ENCODE data around the gene HYAL3.
A peak's percentile ranks its signal among the peaks of the same experiment; 100 is the strongest.

HYAL3 gene

DNA sequence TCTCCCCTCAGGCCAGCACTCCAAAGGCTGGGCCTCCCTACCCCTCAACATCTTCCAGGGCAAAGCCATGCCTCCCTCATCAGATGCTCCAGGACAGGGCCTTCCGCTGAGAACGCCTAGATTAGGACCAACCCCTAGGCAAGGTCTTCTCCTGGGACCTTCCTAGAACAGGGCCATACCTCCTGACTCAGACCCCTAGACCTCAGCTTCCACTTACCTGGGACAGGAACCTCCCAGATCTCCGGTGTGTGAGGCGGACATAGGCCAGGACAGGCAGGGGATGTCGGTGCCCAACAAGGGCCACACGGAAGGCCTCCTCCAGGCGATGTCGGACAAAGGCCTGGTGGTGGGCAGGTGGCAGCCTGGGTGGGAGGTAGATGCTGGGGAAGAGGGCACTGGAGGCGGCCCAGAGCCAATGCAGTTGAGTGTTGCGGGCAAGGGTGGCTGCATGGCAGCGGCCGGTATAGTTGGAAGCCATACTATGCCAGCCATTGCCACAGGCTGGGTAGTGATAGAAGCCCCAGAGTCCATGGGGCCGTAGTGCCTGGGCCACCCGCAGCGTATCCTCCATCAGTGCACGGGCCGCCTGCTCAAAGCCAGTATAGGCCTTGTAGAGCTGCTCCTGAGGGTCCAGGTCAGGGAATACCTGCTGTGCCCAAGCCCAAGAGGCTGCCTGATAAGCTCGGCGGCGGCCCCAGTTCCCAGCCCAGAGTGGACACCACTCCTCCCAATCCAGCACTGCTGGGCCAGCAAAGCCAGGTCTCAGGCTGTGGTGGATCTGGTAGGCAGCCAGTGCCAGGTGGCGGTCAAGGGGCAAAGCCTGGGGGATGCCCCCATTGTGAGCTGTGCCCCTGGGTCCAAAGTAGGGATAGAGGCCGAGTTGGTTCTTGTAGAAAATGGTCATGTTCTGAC lies 4.5 kb downstream of the HYAL3 start:
- peaks cover 12% of the 10 kb centered on the region for H3K4me1 ChIP-seq (ENCODE audit: control insufficient read depth, insufficient read depth, low read length)
- no peak overlapping the region for H3K27ac ChIP-seq (ENCODE audit: low read depth, low read length)

DNA sequence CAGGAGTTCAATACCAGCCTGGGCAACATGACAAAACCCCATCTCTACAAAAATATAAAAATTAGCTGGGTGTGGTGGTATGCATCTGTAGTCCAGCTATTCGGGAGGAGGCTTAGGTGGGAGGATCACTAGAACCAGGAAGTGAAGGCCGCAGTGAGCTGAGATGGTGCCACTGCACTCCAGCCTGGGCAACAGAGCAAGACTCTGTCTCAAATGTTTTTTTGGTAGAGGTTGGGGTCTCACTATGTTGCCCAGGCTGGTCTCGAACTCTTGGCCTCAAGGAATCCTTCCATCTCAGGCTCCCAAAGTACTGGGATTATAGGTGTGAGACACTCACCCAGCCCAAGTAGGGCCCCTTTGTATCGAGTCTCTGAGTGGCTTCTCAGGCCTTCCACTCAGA lies 5.1 kb downstream of the HYAL3 start:
- Histone ChIP-seq H3K4me3 (ENCODE audit: low read depth, low read length) (no peak overlapping the region), H3K4me1 (ENCODE audit: control insufficient read depth, insufficient read depth, low read length) (peaks cover 10% of the 10 kb centered on the region), H3K27me3 (ENCODE audit: control insufficient read depth, insufficient read depth, low read length) (no peaks in the 10 kb centered on the region)

More for the DNA sequence above, 4.5 kb downstream of the HYAL3 start:
- H3K9me3 ChIP-seq (ENCODE audit: control insufficient read depth, insufficient read depth, low read depth, low read length), result no peaks in the 10 kb centered on the region
- peaks cover 15% of the 10 kb centered on the region for H3K36me3 ChIP-seq (ENCODE audit: control insufficient read depth, insufficient read depth, low read length)
- no peaks in the 10 kb centered on the region for H3K27me3 ChIP-seq (ENCODE audit: control insufficient read depth, insufficient read depth, low read length)
- no peak overlapping the region for H3K4me3 ChIP-seq (ENCODE audit: low read depth, low read length)
- no peak overlapping the region for H3K9ac ChIP-seq (ENCODE audit: low read length)

DNA sequence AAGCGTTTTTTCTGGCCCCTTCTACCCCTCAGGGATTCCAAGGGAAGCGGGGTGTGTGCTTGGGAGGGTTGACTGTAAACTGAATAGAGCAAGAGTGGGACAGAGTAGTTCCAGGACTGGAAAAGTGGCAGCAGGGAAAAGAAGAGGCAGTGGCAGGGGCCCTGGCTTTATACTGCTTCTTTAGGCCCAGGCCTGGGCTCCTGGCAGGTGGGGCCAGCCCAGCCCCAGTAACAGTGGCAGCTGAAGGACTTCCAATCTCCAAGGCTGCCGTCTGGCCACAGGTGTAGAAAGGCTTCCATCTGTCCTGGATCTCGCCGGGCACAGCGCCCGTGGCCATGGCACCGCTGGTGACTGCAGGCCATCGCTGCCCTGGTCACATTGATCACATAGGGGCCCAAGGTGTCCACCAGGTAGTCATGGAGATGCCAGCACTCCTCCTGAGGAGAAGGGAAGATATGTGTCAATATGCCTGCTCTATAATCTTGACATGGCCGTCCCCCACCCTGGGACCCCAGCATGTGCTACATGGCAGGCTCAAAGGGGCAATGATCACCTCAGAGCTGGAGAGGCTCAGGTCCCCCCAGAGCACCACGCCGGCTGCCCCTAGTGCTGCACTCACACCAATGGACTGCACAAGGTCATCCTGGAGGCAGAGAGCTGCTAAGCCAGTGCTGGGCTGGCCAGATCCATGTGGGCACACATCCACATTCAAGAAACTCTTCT lies 6.0 kb downstream of the HYAL3 start:
- Histone ChIP-seq H3K4me3 (ENCODE audit: low read depth, low read length) (peak overlapping the region; percentile 43; the same call in 1 of the 2 replicates), H3K36me3 (ENCODE audit: control insufficient read depth, insufficient read depth, low read length) (peaks cover 31% of the 10 kb centered on the region), H3K9ac (ENCODE audit: low read length) (no peak overlapping the region), H3K27me3 (ENCODE audit: control insufficient read depth, insufficient read depth, low read length) (no peaks in the 10 kb centered on the region), H3K27ac (ENCODE audit: low read depth, low read length) (no peak overlapping the region), H3K4me1 (ENCODE audit: control insufficient read depth, insufficient read depth, low read length) (peaks cover 7% of the 10 kb centered on the region), H3K9me3 (ENCODE audit: control insufficient read depth, insufficient read depth, low read depth, low read length) (no peaks in the 10 kb centered on the region)

More for the DNA sequence above, 5.1 kb downstream of the HYAL3 start:
- Histone ChIP-seq H3K36me3 (ENCODE audit: control insufficient read depth, insufficient read depth, low read length) (peaks cover 22% of the 10 kb centered on the region), H3K9ac (ENCODE audit: low read length) (no peak overlapping the region), H3K27ac (ENCODE audit: low read depth, low read length) (no peak overlapping the region), H3K9me3 (ENCODE audit: control insufficient read depth, insufficient read depth, low read depth, low read length) (no peaks in the 10 kb centered on the region)

DNA sequence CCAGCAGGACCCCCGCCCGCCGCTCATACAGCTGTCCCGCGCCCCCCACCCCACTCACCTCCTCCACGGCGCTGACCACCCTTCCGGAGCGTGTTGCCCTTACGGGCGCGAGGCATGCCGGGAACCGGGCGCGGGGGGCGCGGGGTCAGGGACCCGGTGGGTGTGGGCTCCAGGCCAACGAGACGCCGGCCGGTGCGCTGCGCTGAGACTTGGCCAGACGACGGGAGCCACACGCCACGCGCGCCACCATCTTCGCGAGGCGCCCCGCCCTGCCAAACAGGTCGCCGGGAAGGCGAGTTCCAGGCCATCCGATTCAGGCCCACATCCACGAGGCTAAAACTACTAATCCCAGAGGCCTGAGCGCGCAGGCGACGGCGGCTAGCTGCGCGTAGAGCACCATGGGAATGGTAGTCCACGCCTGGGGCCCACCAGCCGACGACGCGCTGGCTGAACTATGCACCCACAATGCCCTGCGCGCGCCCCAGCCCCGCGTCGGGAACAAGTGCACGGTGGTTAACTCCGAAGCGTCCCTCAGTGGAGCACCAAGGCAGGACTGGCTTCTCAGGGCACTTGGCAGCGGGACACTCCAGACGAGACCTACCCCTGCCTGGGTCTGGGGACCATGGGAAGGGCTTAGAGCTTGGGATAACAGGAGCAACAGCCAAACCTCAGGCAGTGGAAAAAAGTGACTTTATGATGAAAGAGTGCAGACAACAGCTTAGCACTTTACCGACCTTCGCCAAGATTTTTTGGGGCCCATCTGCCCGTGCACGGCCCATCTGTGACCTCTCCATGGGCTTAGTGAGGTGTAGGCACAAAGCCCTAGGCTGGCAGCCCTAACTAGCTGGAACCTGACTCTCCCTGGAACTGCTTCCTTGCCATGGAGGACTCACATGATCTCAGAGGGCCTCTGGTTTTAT lies 6.8 kb downstream of the HYAL3 start, which contains the start of gene IFRD2:
Gene IFRD2 (minus strand): TSS at position 271 of the 920 bp plus-strand sequence. CDS start 155 bp downstream, at position 116.
- peak within 1 kb of the TSS; percentile 93 for H3K9ac ChIP-seq (ENCODE audit: low read length)
- H3K4me3 ChIP-seq (ENCODE audit: low read depth, low read length), result peak within 1 kb of the TSS; percentile 97
- peaks cover 4% of the 10 kb centered on the region for H3K4me1 ChIP-seq (ENCODE audit: control insufficient read depth, insufficient read depth, low read length)
- peak within 1 kb of the TSS; percentile 79; the same call in 1 of the 2 replicates for H3K27ac ChIP-seq (ENCODE audit: low read depth, low read length)
- peaks cover 38% of the 10 kb centered on the region for H3K36me3 ChIP-seq (ENCODE audit: control insufficient read depth, insufficient read depth, low read length)
- H3K27me3 ChIP-seq (ENCODE audit: control insufficient read depth, insufficient read depth, low read length), result no peaks in the 10 kb centered on the region
- no peaks in the 10 kb centered on the region for H3K9me3 ChIP-seq (ENCODE audit: control insufficient read depth, insufficient read depth, low read depth, low read length)

DNA sequence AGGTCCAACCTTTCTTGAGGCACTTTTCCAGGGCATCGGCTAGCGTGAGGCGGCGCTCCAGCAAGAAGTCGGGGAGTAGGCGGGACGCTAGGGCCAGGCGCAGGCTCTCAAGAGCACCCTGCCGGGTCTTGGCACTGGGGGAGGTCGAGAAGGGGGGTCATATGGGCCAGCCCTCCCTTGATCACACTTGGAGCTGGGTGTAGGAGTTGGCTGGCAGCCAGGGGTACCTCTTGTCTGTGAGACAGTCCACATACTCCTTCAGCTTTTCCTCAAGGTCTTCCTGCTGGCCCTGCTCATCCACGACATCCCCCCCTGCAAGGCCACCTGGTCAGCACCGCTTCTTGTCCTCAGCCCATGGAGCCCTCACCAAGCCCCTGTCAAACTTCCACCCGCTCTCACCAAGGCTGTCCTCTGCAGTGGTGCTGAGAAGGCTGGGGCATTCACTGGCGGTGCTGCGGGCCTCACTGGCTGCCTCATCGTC lies 9.0 kb downstream of the HYAL3 start:
- Histone ChIP-seq H3K4me1 (ENCODE audit: control insufficient read depth, insufficient read depth, low read length) (peaks cover 4% of the 10 kb centered on the region), H3K27ac (ENCODE audit: low read depth, low read length) (no peak overlapping the region), H3K9me3 (ENCODE audit: control insufficient read depth, insufficient read depth, low read depth, low read length) (no peaks in the 10 kb centered on the region), H3K27me3 (ENCODE audit: control insufficient read depth, insufficient read depth, low read length) (no peaks in the 10 kb centered on the region), H3K4me3 (ENCODE audit: low read depth, low read length) (no peak overlapping the region), H3K36me3 (ENCODE audit: control insufficient read depth, insufficient read depth, low read length) (peaks cover 45% of the 10 kb centered on the region), H3K9ac (ENCODE audit: low read length) (no peak overlapping the region)

DNA sequence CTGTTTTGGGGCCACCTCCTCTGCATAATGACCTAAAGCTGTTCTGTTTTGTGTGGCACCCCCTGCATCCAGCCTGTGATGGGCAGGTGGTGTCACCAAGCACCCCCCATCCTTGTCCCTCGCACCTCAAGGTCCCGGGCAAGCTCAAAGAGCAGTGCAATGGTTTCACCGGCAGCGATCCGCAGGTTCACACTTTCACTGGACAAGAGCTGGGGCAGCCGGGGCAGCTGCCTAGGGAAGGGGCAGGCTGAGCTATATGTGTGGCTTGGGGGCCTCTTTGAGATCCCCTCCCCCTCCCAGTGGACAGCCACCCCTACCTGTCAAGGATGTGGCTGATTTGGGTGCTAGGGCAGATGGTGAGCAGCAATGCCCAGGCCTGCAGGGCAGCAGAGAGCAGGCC lies 10.1 kb downstream of the HYAL3 start:
- Histone ChIP-seq H3K4me3 (ENCODE audit: low read depth, low read length) (no peak overlapping the region), H3K4me1 (ENCODE audit: control insufficient read depth, insufficient read depth, low read length) (peaks cover 4% of the 10 kb centered on the region), H3K36me3 (ENCODE audit: control insufficient read depth, insufficient read depth, low read length) (peaks cover 45% of the 10 kb centered on the region), H3K27ac (ENCODE audit: low read depth, low read length) (no peak overlapping the region), H3K27me3 (ENCODE audit: control insufficient read depth, insufficient read depth, low read length) (no peaks in the 10 kb centered on the region), H3K9ac (ENCODE audit: low read length) (no peak overlapping the region), H3K9me3 (ENCODE audit: control insufficient read depth, insufficient read depth, low read depth, low read length) (no peaks in the 10 kb centered on the region)

DNA sequence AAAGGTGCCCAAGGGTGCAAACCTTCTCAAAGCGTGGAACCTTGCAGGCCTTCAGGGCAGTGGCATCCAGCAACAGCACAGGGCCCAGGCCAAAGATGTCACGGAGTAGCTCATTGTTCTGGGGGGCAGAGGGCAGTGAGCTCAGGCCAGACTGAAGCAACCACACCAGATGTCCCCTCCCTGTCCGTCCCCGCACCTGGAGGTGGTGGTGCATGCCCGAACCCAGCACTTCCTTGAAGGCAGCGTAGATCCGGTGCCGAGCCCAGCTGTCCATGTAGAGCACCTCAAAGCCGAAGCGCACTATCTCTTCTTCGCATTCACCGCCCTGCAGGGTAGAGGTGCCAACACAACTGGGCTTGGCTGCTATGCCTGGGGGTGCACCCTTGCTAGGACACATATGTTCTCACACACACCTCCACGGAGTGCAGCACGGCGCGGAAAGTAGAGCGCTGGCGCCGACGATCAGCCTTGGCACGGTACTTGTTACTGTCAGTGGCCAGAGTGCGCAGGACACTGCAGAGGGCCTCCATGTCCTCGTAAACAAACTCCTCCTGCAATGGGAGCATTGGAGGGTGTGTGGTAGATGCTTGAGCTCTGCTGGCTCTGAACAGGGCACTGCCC lies 10.7 kb downstream of the HYAL3 start:
- no peak overlapping the region for H3K4me3 ChIP-seq (ENCODE audit: low read depth, low read length)
- no peak overlapping the region for H3K9ac ChIP-seq (ENCODE audit: low read length)
- no peaks in the 10 kb centered on the region for H3K27me3 ChIP-seq (ENCODE audit: control insufficient read depth, insufficient read depth, low read length)
- peaks cover 4% of the 10 kb centered on the region for H3K4me1 ChIP-seq (ENCODE audit: control insufficient read depth, insufficient read depth, low read length)
- no peak overlapping the region for H3K27ac ChIP-seq (ENCODE audit: low read depth, low read length)
- H3K36me3 ChIP-seq (ENCODE audit: control insufficient read depth, insufficient read depth, low read length), result peaks cover 45% of the 10 kb centered on the region
- H3K9me3 ChIP-seq (ENCODE audit: control insufficient read depth, insufficient read depth, low read depth, low read length), result no peaks in the 10 kb centered on the region

DNA sequence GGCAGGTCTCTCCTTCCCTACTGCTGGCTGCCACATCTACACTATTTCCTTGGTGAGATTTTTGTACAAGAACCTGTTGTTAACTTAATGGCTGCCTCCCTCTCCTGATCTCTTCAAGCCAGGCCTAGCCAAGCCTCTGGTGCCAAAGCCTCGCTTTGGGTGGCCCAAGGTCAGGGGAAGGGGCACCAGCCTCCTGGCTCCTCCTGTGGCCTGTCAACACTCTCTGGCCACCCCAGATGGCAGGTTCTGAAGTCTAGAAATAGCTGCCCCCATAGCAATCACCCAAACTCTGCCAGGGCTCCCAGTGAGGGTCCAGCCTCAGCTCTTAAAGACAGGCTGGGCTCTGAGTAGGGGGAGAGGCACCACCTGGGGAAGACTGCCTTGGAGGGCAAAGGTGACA lies 11.9 kb downstream of the HYAL3 start:
- Histone ChIP-seq H3K4me1 (ENCODE audit: control insufficient read depth, insufficient read depth, low read length) (no peaks in the 10 kb centered on the region), H3K27me3 (ENCODE audit: control insufficient read depth, insufficient read depth, low read length) (no peaks in the 10 kb centered on the region), H3K27ac (ENCODE audit: low read depth, low read length) (no peak overlapping the region), H3K9ac (ENCODE audit: low read length) (no peak overlapping the region), H3K9me3 (ENCODE audit: control insufficient read depth, insufficient read depth, low read depth, low read length) (no peaks in the 10 kb centered on the region), H3K4me3 (ENCODE audit: low read depth, low read length) (no peak overlapping the region), H3K36me3 (ENCODE audit: control insufficient read depth, insufficient read depth, low read length) (peaks cover 45% of the 10 kb centered on the region)

DNA sequence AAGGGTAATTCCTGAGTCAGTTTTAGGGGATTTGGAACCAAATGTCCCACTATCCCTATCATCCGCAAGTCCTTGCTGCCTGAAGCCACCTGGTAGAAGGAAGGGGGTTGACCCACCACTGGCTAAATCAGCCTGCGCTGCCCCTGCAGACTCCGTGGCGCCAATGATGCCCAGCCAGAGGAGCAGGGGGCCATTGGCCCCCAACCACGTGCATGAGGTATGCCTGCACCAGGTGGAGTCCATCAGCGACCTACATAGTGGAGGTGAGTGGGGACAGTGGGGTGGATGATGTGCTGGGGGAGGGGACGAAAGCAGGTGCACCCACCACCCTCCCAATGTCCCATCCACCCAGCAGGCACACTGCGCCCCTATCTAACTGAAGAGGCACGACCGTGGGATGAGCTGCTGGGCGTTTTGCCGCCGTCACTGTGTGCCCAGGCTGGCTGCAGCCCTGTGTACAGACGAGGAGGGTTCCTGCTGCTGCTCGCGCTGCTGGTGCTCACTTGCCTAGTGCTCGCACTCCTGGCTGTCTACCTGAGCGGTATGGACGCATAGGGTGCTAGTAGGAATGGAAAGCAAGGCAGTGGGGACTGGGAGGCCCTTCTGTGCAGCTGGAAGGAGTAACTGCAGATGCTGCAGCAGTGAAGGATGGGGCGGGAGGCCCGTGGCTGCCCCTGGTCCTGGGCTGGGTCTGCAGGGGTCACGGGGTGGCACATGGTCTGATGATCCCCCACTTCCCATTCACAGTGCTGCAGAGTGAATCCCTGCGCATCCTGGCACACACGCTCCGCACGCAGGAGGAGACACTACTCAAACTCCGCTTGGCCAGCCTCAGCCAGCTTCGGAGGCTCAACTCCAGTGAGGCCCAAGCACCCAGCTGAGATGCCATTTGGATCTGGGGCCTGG lies 12.6 kb downstream of the HYAL3 start:
- Histone ChIP-seq H3K27me3 (ENCODE audit: control insufficient read depth, insufficient read depth, low read length) (no peaks in the 10 kb centered on the region), H3K27ac (ENCODE audit: low read depth, low read length) (no peak overlapping the region), H3K9me3 (ENCODE audit: control insufficient read depth, insufficient read depth, low read depth, low read length) (no peaks in the 10 kb centered on the region), H3K4me3 (ENCODE audit: low read depth, low read length) (no peak overlapping the region), H3K36me3 (ENCODE audit: control insufficient read depth, insufficient read depth, low read length) (peaks cover 45% of the 10 kb centered on the region), H3K4me1 (ENCODE audit: control insufficient read depth, insufficient read depth, low read length) (no peaks in the 10 kb centered on the region), H3K9ac (ENCODE audit: low read length) (no peak overlapping the region)
